SU-DHL-6 (cell line): ENCODE data around the gene ASPHD2.

Experiments used
- H2AFZ ChIP-seq: fragments of 200-600 bp; sonication (generic); 2 replicates; pipeline ENCODE4 v1.6.1; 2014; ENCODE audit warnings: low read depth, mild to moderate bottlenecking, moderate library complexity, mixed read lengths, antibody characterized with exemption, low read length; ENCODE audit not compliant: severe bottlenecking
- H3F3A ChIP-seq: fragments of 200-600 bp; shearing (Covaris generic); 2 replicates; pipeline ENCODE4 v1.6.0; 2016; ENCODE audit warnings: antibody characterized with exemption, mild to moderate bottlenecking; ENCODE audit not compliant: insufficient read depth
- H3K27ac ChIP-seq: fragments of 200-600 bp; sonication (generic); 2 replicates; pipeline ENCODE4 v1.5.1; 2016; ENCODE audit warnings: low read depth, mild to moderate bottlenecking, low read length, moderate library complexity, mixed read lengths
- H3K27me3 ChIP-seq: fragments of 200-600 bp; sonication (generic), shearing (Covaris generic); 2 replicates; pipeline ENCODE4 v1.6.0; 2014; ENCODE audit warnings: mild to moderate bottlenecking, low read length
- H3K36me3 ChIP-seq: fragments of 200-600 bp; sonication (generic); 2 replicates; pipeline ENCODE4 v1.6.1; 2014; ENCODE audit warnings: mild to moderate bottlenecking, low read length, mixed read lengths
- H3K4me2 ChIP-seq: fragments of 300-600, 200-600 bp; shearing (Covaris generic), sonication (generic); 2 replicates; pipeline ENCODE4 v1.6.0; 2014; ENCODE audit warnings: low read length, low read depth, mild to moderate bottlenecking; ENCODE audit not compliant: poor library complexity, severe bottlenecking
- H3K4me3 ChIP-seq: fragments of 200-600 bp; sonication (generic); 2 replicates; pipeline ENCODE4 v1.5.1; 2014; ENCODE audit warnings: antibody characterized with exemption, low read length, mild to moderate bottlenecking, mixed read lengths; ENCODE audit not compliant: insufficient read depth, poor library complexity, severe bottlenecking
- H3K79me2 ChIP-seq: fragments of 200-600 bp; sonication (generic); 2 replicates; pipeline ENCODE4 v1.6.1; 2014; ENCODE audit warnings: mild to moderate bottlenecking, low read length, moderate library complexity; ENCODE audit not compliant: insufficient read depth
- H3K9ac ChIP-seq: fragments of 200-600 bp; sonication (generic); 2 replicates; pipeline ENCODE4 v1.7.0; 2014; ENCODE audit warnings: mild to moderate bottlenecking, low read length
- H3K9me2 ChIP-seq: fragments of 200-600 bp; sonication (generic); replicated peaks from 2 replicates; pipeline ENCODE4 v1.6.1; 2014; ENCODE audit warnings: low read length; ENCODE audit not compliant: insufficient read depth
- H3K9me3 ChIP-seq: fragments of 200-600 bp; sonication (generic); 2 replicates; pipeline ENCODE4 v1.6.1; 2014; ENCODE audit warnings: low read length, mixed read lengths; ENCODE audit not compliant: insufficient read depth
- H4K20me1 ChIP-seq: fragments of 200-600 bp; sonication (generic); 2 replicates; pipeline ENCODE4 v1.6.1; 2014; ENCODE audit warnings: low read depth, mild to moderate bottlenecking, antibody characterized with exemption, low read length, moderate library complexity, mixed read lengths
- CTCF ChIP-seq: fragments of 200-600 bp; sonication (generic); IDR thresholded peaks from one replicate; pipeline ENCODE4 v1.5.1; 2017; ENCODE audit warnings: antibody characterized with exemption, mild to moderate bottlenecking, low read length, moderate library complexity; ENCODE audit not compliant: insufficient read depth, poor library complexity, severe bottlenecking
- EZH2phosphoT487 ChIP-seq: fragments of 200-600 bp; sonication (generic), shearing (Covaris generic); conservative IDR thresholded peaks from 2 replicates; pipeline ENCODE4 v1.6.1; 2018; ENCODE audit warnings: mild to moderate bottlenecking, antibody characterized with exemption, low read length, moderate library complexity, mixed read lengths

Gene ASPHD2

GRCh38 chr22:26462641-26463040 lies 33.6 kb downstream of the ASPHD2 start:
- Histone ChIP-seq H2AFZ (no peak overlapping the region), H3K9ac (no peak overlapping the region), H3K4me2 (no peak overlapping the region), H3K36me3 (peaks cover 7% of the 10 kb centered on the region; the same call in 1 of the 2 replicates), H3K27me3 (no peaks in the 10 kb centered on the region), H3K4me3 (no peak overlapping the region), H4K20me1 (no peaks in the 10 kb centered on the region; the same call in 1 of the 2 replicates), H3K27ac (no peak overlapping the region), H3K9me3 (no peaks in the 10 kb centered on the region), H3K79me2 (peaks cover 19% of the 10 kb centered on the region), H3K9me2 (no peaks in the 10 kb centered on the region), H3F3A (peaks cover 4% of the 10 kb centered on the region)
- TF ChIP-seq EZH2phosphoT487, result no peak
- no peak for TF ChIP-seq CTCF

GRCh38 chr22:26463101-26463661 lies 34.1 kb downstream of the ASPHD2 start:
- Histone ChIP-seq H3K9me2 (no peaks in the 10 kb centered on the region), H3K4me2 (no peak overlapping the region), H4K20me1 (no peaks in the 10 kb centered on the region; the same call in 1 of the 2 replicates), H3K4me3 (no peak overlapping the region), H3K9me3 (no peaks in the 10 kb centered on the region), H3K79me2 (peaks cover 19% of the 10 kb centered on the region), H2AFZ (no peak overlapping the region), H3F3A (peaks cover 4% of the 10 kb centered on the region), H3K9ac (no peak overlapping the region), H3K27ac (no peak overlapping the region), H3K27me3 (no peaks in the 10 kb centered on the region), H3K36me3 (peaks cover 7% of the 10 kb centered on the region; the same call in 1 of the 2 replicates)
- TF ChIP-seq EZH2phosphoT487 (no peak), CTCF (no peak)

- H3K36me3 ChIP-seq, result peaks cover 7% of the 10 kb centered on the region; the same call in 1 of the 2 replicates
- peaks cover 4% of the 10 kb centered on the region for H3F3A ChIP-seq
- TF ChIP-seq CTCF (no peak), EZH2phosphoT487 (no peak)
- H3K79me2 ChIP-seq, result peaks cover 18% of the 10 kb centered on the region
- H3K27me3 ChIP-seq, result no peaks in the 10 kb centered on the region
- no peak overlapping the region for H3K9ac ChIP-seq
- no peak overlapping the region for H3K4me3 ChIP-seq
- no peaks in the 10 kb centered on the region; the same call in 1 of the 2 replicates for H4K20me1 ChIP-seq
- no peak overlapping the region for H2AFZ ChIP-seq
- no peaks in the 10 kb centered on the region for H3K9me2 ChIP-seq
- H3K9me3 ChIP-seq, result no peaks in the 10 kb centered on the region
- no peak overlapping the region for H3K27ac ChIP-seq
- no peak overlapping the region for H3K4me2 ChIP-seq
These were observed 34.6 kb downstream of the ASPHD2 start for GRCh38 chr22:26463688-26464087.
